Heart left ventricle (tissue), 16 donors: Measurements from ENCODE around the gene USP32. TPM values are rescaled to one million over a fixed set of nuclear protein-coding genes. Genes with fewer than 3 reads are reported as not detected.

Experiments used
- ATAC-seq, 4 donors: fragments of 200-7000 bp; cut with Tn5 transposase; one replicate each; pipeline ENCODE4 v1.9.1; 2020 to 2022; ENCODE audit warnings: moderate library complexity in 4 of 4, mild to moderate bottlenecking in 3 of 4, moderate number of reproducible peaks in 1 of 4
- DNase-seq, 5 donors: peaks; one replicate each; pipeline ENCODE4 v3.0.0-alpha.2; 2020
- H3K27ac ChIP-seq, 12 donors: fragments of 200-600 bp; sonication (generic) in 4 of 12; one replicate each; pipeline versions ENCODE4 v1.5.0 to v1.8.0; 2016 to 2022; ENCODE audit warnings: mild to moderate bottlenecking in 2 of 12
- H3K27me3 ChIP-seq, 9 donors: fragments of 200-600 bp; sonication (generic) in 2 of 9; one replicate each; pipeline versions ENCODE4 v1.5.1 to v1.8.0; 2016 to 2022; ENCODE audit warnings: mild to moderate bottlenecking in 3 of 9
- H3K36me3 ChIP-seq, 9 donors: fragments of 200-600 bp; sonication (generic) in 2 of 9; one replicate each; pipeline versions ENCODE4 v1.5.0 to v1.8.0; 2018 to 2022; ENCODE audit warnings: mild to moderate bottlenecking in 2 of 9
- H3K4me1 ChIP-seq, 12 donors: fragments of 200-600 bp; sonication (generic) in 4 of 12; one replicate each; pipeline versions ENCODE4 v1.5.0 to v1.8.0; 2016 to 2022; ENCODE audit warnings: mild to moderate bottlenecking in 3 of 12
- H3K4me3 ChIP-seq, 12 donors: fragments of 200-600 bp; sonication (generic) in 4 of 12; one replicate each; pipeline versions ENCODE4 v1.5.0 to v1.8.0; 2017 to 2022; ENCODE audit warnings: mild to moderate bottlenecking in 9 of 12, moderate library complexity in 4 of 12
- H3K9me3 ChIP-seq, 12 donors: fragments of 200-600 bp; sonication (generic) in 4 of 12; one replicate each; pipeline versions ENCODE4 v1.5.0 to v1.8.0; 2016 to 2022; ENCODE audit warnings: mild to moderate bottlenecking in 1 of 12
- POLR2A ChIP-seq, 2 donors: fragments of 450-650 bp; IDR thresholded peaks; one replicate each; pipeline ENCODE4 v1.6.1; 2017; ENCODE audit warnings: antibody characterized with exemption in 2 of 2, mild to moderate bottlenecking in 2 of 2, moderate library complexity in 2 of 2
- WGBS, 4 donors: extraction: QIAGEN DNeasy Blood & Tissue Kit in 2 of 4; methylation state at CpG; one replicate each; pipeline versions ENCODE4 v1.1.5 to v1.1.7; 2013 to 2018; 5-methylcytosine and 5-hydroxymethylcytosine counted together
- intact Hi-C, 10 donors: fragments of 100-400 bp; cut with DNase I; formaldehyde crosslinking; loops; one replicate each; pipeline versions ENCODE4 v1.11.1 to v1.14.2; 2022
- polyA plus RNA-seq, 2 donors: library from polyadenylated mRNA; stranded (reverse); fragments of 200-250 nt; gene quantifications; one replicate each; pipeline ENCODE4 v1.2.3, GENCODE V29; 2013
- total RNA-seq, 9 donors: library from RNA; depleted of rRNA in 2 of 9; stranded (reverse); fragments of >200 nt in 2 of 9; fragmentation: NEBNext Ultra II Directional in 3 of 9; extraction: Animal tissue kit (Norgen Biotek cat#: 25700) in 3 of 9; gene quantifications; one replicate each; pipeline versions ENCODE4 v1.1.0 to v1.2.4, GENCODE V29; 2016 to 2023
- TF ChIP-seq, protein P1 (sequence below), 12 donors: fragments of 200-600 bp; sonication (generic) in 4 of 12; IDR thresholded peaks; one replicate each; pipeline versions ENCODE4 v1.5.0 to v1.8.0; 2018 to 2022; ENCODE audit warnings: antibody characterized with exemption in 12 of 12, mild to moderate bottlenecking in 5 of 12
- donor health status: ischemic (EF 13 %, LVEDD 7.1; RV severe dilation, severe dysfunction).
- donor health status: healthy with polysubstance abuse.
- donor health status: DM: no; HTN: yes; CAD: no.
- donor health status: DM: no; HTN: no; CAD: no.
- donor health status: ischemic (EF 25% LVEDD 6.9; RV normal size, moderate dysfunction).
- donor health status: ischemic (EF 25% LVEDD 5.7; RV mildly dilated, moderate dysfunction).
- donor health status: healthy.
- donor health status: DM: yes; HTN: yes; CAD: no.
- donor health status: ischemic (EF 35%, LVEDD 5.7; RV mildly dilated, moderate dysfunction).
- donor health status: nonischemic (EF 11% LVEDD 7.7; RV severe dilation, severe dysfunction).
- donor health status: DM: yes; HTN: yes; CAD: no.
- donor health status: PGD.
- donor health status: ischemic (EF 29% LVEDD 5.4; RV normal size, mild dysfunction).
- donor health status: nonischemic (EF 23%, LVEDD 6.1; RV moderate dilation, normal function).

USP32 gene
- total and polyA plus RNA-seq, 11 donors = 9.8 to 50.0 (median 30.3) TPM

DNA sequence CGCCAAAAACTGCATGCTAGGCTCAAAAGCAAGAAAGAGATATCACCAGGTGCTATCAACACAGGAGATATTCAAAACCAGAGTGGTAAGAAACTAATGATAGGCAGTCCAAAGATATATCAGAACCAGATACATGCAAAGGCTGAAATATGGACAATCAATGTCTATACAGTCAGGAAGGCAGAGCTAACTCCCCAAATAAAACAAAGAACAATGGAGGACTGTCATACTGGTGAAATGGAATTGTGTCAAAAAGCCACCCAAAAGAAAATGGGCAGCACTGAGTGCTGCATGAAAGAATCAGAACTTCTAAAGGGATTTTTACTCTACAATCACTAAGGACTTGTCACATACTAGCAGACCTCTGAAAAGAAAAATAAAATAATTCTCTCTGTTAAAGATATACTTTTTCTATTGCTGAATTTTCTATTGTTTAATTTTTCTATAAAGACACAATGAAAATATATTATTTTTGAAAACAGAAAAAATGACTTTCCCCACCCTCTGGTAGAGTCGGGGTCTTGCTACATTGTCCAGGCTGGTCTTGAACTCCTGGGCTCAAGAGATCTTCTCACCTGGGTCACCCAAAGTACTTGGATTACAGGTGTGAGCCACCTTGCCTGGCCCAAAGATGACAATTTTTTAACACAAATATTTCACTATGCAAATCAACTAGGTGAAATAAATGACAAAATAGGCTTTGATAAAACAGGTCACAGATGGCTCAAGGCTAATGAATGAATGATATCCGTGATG lies 98.2 kb downstream of the USP32 start:
- ATAC-seq = no peak
- H3K9me3 ChIP-seq = no peaks in the 10 kb centered on the region
- WGBS, 4 donors = 86 to 90% (median 87%) methylated on average over 3 of the region's 3 CpGs

GRCh38 chr17:60292697-60293096 lies 99.2 kb downstream of the USP32 start:
- no peak overlapping the region for H3K4me3 ChIP-seq
- ATAC-seq (no peak), DNase-seq (no peak)
- 92 to 100% (median 98%) methylated on average over 1 of the region's 1 CpG for WGBS, 4 donors
- H3K9me3 ChIP-seq = no peaks in the 10 kb centered on the region
- H3K27ac ChIP-seq = no peak overlapping the region
- no peaks in the 10 kb centered on the region for H3K4me1 ChIP-seq
- intact Hi-C loops = no loop called here
- TF ChIP-seq, protein P1, sequence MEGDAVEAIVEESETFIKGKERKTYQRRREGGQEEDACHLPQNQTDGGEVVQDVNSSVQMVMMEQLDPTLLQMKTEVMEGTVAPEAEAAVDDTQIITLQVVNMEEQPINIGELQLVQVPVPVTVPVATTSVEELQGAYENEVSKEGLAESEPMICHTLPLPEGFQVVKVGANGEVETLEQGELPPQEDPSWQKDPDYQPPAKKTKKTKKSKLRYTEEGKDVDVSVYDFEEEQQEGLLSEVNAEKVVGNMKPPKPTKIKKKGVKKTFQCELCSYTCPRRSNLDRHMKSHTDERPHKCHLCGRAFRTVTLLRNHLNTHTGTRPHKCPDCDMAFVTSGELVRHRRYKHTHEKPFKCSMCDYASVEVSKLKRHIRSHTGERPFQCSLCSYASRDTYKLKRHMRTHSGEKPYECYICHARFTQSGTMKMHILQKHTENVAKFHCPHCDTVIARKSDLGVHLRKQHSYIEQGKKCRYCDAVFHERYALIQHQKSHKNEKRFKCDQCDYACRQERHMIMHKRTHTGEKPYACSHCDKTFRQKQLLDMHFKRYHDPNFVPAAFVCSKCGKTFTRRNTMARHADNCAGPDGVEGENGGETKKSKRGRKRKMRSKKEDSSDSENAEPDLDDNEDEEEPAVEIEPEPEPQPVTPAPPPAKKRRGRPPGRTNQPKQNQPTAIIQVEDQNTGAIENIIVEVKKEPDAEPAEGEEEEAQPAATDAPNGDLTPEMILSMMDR (IDR thresholded peaks at IDR 0.05) = no peak
- TF ChIP-seq POLR2A (IDR thresholded peaks at IDR 0.05) = no peak
- H3K27me3 ChIP-seq = no peaks in the 10 kb centered on the region
- H3K36me3 ChIP-seq = peaks cover 0 to 36% (median 14%) of the 10 kb centered on the region in 9 donors

More for the DNA sequence above, 98.2 kb downstream of the USP32 start:
- DNase-seq = no peak
- no peak for TF ChIP-seq POLR2A (IDR thresholded peaks at IDR 0.05)
- TF ChIP-seq, protein P1 (IDR thresholded peaks at IDR 0.05) = no peak
- H3K36me3 ChIP-seq = peaks cover 0 to 26% (median 11%) of the 10 kb centered on the region in 9 donors
- no peaks in the 10 kb centered on the region for H3K27me3 ChIP-seq
- intact Hi-C loops = no loop called here
- no peak overlapping the region for H3K27ac ChIP-seq
- H3K4me1 ChIP-seq = no peaks in the 10 kb centered on the region
- H3K4me3 ChIP-seq = no peak overlapping the region

GRCh38 chr17:60284709-60285108 lies 107.2 kb downstream of the USP32 start:
- no peak for TF ChIP-seq POLR2A (IDR thresholded peaks at IDR 0.05)
- TF ChIP-seq, protein P1 (IDR thresholded peaks at IDR 0.05) = no peak
- DNase-seq = no peak
- Histone ChIP-seq H3K27ac (no peak overlapping the region), H3K9me3 (no peaks in the 10 kb centered on the region), H3K4me1 (peaks cover 0 to 10% (median 0%) of the 10 kb centered on the region in 12 donors), H3K4me3 (no peak overlapping the region), H3K27me3 (no peaks in the 10 kb centered on the region), H3K36me3 (peaks cover 0 to 40% (median 29%) of the 10 kb centered on the region in 9 donors)
- no peak for ATAC-seq
- WGBS, 4 donors = 83 to 98% (median 86%) methylated on average over 1 of the region's 1 CpG
- intact Hi-C loops = no loop called here

DNA sequence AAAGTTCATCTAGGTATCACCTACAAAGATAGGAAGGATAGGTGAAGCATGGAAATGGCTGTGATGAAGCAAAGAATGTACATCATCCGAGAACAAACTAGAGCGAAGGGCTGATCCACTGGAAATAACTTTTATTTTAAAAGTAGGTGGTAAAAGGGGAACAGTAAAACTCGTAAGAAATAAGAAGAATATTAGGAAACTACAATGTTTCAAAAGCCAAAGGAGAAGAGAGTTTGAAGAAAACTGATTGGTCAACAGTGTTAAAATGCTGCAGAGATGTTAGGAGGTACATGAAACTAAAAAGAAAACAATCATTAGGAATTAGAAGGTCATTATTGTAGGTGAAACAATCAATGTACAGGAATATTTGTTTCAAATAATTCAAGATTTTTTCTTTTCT lies 108.1 kb downstream of the USP32 start:
- Histone ChIP-seq H3K36me3 (peaks cover 0 to 33% (median 26%) of the 10 kb centered on the region in 9 donors), H3K27me3 (no peaks in the 10 kb centered on the region), H3K27ac (no peak overlapping the region), H3K4me3 (no peak overlapping the region), H3K4me1 (peaks cover 0 to 10% (median 0%) of the 10 kb centered on the region in 12 donors), H3K9me3 (no peaks in the 10 kb centered on the region)
- ATAC-seq = no peak
- intact Hi-C loops = no loop called here
- WGBS, 4 donors = 94 to 97% (median 97%) methylated on average over 3 of the region's 3 CpGs
- TF ChIP-seq, protein P1 (IDR thresholded peaks at IDR 0.05) = no peak
- TF ChIP-seq POLR2A (IDR thresholded peaks at IDR 0.05) = no peak
- no peak for DNase-seq
